GM19099 (cell line): Measurements from ENCODE around the gene EPB41L3.

ENCODE experiments used
- POLR2A ChIP-seq: IDR thresholded peaks from 3 replicates; pipeline ENCODE4 v1.6.1; 2011; ENCODE audit warnings: low read depth; ENCODE audit not compliant: insufficient read length; ENCODE audit errors: extremely low read depth

The EPB41L3 gene

DNA sequence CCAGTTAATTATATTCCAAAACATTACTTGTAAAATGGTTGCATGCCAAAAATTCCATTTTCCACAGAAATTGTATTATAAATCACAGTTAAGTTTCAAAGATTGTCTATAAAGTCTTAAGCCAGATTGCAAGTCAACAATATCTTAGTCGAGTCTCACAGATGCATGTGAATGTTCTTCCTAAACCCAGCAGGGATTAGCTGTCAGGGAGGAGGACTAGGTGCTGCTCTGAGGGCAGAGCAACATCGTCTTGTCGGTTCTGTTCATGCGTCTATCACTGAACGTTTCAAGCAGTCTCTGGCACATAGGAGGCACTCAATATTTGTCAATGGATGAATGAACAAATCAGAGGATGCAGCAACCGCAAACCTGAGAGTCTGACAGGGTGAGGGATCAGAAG is 27.0 kb downstream of the EPB41L3 start:
- no peak for TF ChIP-seq POLR2A

DNA sequence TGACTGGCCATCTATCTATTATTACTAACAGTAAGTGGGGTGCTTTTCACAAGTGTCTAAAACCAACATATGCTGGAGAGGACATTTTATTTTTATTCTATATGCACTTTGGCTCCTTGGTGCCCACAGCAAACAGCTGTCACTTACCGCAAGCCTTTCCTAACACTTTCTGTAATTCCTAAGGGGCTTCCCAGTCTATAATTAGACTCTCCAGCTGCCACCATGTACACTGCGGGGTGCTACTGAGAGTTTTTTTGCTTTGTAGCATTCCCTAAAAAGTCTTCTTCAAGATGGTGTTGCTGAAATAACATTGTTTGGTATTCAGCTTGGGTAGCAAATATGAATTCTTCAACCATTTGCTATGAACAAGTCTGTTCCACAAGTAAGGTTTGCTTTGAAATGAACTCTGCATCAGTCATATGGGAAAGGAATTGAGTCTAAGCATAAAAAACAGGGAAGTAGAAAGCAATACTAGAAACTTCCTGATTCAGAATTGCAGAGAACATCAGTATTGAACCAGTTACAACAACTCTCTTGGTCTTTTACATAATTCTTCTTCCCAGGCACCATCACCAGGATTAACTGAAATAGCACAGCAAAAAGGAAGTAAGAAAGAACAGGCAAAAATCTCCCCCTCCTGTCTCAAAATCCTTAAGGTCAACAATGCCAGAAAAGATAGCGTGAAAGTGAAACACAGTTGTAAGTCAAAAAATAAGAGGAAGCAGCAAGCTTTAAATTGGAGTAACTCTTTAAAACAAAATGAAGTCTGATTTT is 28.6 kb downstream of the EPB41L3 start:
- no peak for TF ChIP-seq POLR2A

DNA sequence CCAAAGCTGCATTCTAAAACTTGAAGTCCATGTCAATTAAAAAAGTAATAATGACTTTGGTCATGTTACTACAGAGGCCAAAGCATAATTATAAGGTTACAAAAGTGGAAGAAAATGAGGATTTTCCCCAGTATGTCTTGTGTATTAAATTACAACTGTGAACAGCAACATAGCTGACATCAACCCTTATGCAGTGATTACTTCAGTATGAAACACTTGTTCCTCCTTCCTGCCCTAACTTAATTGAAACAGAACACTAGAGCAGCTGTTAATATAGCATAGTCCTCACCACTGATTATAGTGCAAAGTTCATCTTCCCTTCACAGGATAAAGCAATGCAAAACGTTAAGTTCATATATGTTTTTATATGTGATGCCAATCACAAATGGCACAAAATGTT is 29.9 kb downstream of the EPB41L3 start:
- TF ChIP-seq POLR2A: no peak

DNA sequence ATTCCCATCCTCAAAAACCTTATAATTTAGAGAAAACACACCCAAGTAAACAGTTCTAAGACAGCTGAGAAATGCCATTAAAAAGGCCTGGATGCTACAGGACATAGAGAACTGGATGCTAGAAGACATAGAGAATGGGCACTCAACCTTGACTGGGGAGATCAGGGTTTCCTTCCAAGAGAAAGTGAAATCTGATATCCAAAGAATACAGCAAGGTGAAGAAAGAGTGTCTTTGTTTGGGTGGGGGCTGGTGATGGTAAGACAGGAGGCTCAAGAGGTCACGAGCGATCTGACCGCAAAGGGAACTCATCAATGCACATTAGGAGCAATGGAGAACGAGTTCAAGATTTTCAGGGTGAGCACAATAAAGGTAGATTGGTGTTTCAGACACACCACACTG is 31.6 kb downstream of the EPB41L3 start:
- no peak for TF ChIP-seq POLR2A

GRCh38 chr18:5510135-5510846 is 33.5 kb downstream of the EPB41L3 start:
- no peak for TF ChIP-seq POLR2A

DNA sequence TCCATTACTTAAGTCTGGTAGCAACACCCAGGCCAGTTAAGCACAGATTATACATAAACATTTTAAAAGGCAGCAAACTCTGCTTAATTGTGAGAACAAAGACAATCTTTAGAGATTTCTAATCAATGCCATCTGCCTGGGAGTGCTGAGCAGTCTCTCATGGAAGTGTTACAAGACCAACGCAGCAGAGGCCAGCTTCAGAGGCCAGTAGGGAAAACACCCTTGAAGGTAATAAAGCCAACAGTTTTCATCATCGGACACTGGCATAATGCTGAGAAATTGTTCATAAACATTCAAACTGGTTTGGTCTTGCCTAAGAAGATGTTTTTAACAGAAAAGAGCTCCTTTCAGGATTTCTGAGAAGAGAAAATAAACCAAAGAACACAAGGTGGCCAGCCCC is 35.0 kb downstream of the EPB41L3 start:
- no peak for TF ChIP-seq POLR2A

- TF ChIP-seq POLR2A: no peak
These were observed 36.0 kb downstream of the EPB41L3 start for GRCh38 chr18:5507756-5508155.

DNA sequence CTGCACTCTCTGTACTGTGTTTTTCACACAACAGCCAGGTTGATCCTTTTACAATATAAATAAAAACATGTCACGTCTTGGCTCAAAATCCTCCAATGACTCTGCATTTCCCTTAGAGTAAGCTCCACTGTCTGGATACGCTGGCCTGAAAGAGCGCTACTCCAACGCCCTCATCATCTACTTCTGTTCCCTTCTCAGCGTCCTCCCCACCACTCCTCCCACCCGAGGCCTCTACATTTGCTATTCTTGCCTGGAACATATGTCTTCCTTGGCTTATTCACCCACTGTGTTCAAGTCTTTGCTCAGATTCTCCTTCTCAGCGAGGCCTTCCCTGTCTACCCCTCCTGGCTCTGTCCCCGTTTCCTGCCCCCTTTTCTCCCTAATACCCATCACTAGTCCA is 37.6 kb downstream of the EPB41L3 start:
- TF ChIP-seq POLR2A: no peak

DNA sequence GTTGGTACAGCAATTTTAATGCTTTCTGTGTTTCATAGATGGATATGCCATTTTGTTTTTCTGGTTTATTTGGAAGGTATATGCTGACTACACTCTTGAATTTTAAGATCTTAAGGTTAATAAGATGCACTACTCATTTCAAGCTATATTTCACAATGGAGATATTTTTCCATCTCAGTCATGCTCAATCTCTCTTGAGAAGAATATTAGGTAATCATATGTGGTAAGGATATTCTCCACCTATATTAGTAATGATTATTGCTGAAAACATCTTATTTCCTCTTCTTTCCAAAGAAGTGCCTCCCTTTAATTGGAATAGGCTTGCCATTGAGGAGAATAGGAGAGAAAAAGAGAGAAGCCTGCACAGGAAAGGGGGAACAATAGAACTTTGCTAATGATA is 40.1 kb downstream of the EPB41L3 start:
- no peak for TF ChIP-seq POLR2A

GRCh38 chr18:5500158-5500939 is 43.4 kb downstream of the EPB41L3 start:
- TF ChIP-seq POLR2A: no peak

DNA sequence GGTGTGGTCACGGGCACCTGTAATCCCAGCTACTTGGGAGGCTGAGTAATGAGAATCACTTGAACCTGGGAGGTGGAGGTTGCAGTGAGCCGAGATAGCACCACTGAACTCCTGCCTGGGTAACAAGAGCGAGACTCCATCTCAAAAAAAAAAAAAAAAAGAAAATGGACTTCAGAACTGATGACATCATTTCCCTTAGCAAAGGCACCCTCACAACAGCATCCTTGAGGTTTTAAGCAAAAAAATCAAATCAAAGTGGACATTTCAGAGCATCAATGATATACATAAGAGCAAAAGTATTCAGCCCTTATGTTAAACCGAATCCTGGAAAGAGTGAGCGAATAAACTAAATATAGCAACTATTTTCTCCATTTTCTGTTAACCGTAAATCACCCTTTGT is 45.3 kb downstream of the EPB41L3 start:
- TF ChIP-seq POLR2A: no peak

DNA sequence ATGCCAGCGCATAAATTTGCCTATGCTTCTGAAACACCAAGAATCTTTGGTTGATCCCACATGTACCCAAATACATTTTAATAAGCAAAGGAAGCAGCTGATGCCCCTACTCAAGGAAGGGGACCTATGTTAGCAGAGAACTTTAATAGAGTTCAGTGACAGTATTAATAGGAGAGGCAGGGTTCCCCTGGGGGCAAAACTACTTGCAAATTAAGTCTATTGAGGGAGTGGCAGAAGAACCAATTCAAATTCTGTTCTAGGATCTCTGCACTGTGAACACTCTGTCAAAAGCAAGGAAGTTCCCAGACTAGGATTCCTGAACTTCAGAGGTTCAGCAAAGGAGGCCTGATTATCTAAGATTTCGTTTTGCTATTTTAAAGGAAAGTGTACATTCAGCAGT is 47.5 kb downstream of the EPB41L3 start:
- no peak for TF ChIP-seq POLR2A

- no peak for TF ChIP-seq POLR2A
These were observed 52.9 kb downstream of the EPB41L3 start for GRCh38 chr18:5490753-5491480.

DNA sequence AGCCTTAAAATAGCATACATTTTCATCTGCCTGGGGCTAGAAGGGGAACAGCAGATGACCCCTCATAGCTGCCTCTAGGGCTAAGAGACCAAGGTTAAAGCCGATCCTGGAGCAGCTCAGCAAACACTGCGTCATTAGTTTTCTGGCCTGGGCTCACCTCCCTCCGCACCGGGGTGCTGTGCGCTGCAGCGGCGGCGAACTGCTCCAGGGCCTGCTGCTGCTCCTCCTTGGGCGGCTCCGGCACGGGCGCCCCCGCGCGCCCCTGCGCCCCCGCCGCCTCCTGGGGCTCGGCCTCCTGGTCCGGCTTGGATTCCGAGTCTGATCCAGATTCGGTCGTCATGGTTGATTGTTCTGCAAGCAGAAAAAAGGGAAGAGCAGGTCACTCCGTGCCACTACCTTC is 55.0 kb downstream of the EPB41L3 start:
- TF ChIP-seq POLR2A: no peak

DNA sequence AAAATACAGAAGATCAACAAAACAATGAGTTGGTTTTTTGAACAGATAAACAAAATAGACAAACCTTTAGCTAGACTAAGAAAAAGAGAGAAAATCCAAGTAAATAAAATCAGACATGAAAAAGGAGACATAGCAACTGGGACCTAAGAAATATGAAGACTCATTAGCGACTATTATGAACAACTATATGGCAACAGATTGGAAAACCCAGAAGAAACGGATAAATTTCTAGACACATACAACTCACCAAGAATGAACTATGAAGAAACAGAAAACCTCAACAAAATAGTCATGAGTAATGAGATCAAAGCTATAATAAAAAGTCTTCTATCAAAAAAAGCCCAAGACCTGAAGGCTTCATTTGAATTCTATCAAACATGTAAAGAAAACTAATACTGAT is 59.3 kb downstream of the EPB41L3 start:
- TF ChIP-seq POLR2A: no peak
